Activated CD8-positive, alpha-beta memory T cell treated with anti-CD3 and anti-CD28 coated beads, Interleukin-2, amount 50 U/mL, for 24 hours (primary cell): ENCODE measurements around the gene BEST4.
"Not testable (repeated sequence)": the region's sequence is repeated elsewhere in the genome, so short reads cannot be mapped to it uniquely, and the experiment has no call there.

ENCODE experiments used
- DNase-seq: peaks from one replicate; pipeline ENCODE4 v3.0.0-alpha.2; 2020; ENCODE audit errors: extremely low read depth

The BEST4 gene

GRCh38 chr1:44819608-44820327 is 31.8 kb upstream of the BEST4 start:
- DNase-seq = peak; percentile 81

GRCh38 chr1:44819196-44819607 is 31.2 kb upstream of the BEST4 start:
- DNase-seq = no peak

GRCh38 chr1:44817771-44818495 is 30.0 kb upstream of the BEST4 start:
- no peak for DNase-seq

GRCh38 chr1:44817307-44817706 is 29.3 kb upstream of the BEST4 start:
- DNase-seq = no peak

- DNase-seq = not testable (repeated sequence)
Observed at GRCh38 chr1:44815926-44816325, 28.0 kb upstream of the BEST4 start.

GRCh38 chr1:44812822-44813543 is 25.0 kb upstream of the BEST4 start:
- no peak for DNase-seq

GRCh38 chr1:44811234-44811633 is 23.3 kb upstream of the BEST4 start:
- no peak for DNase-seq

- not testable (repeated sequence) for DNase-seq
Observed at GRCh38 chr1:44810762-44811105, 22.8 kb upstream of the BEST4 start.

- no peak for DNase-seq
Observed at GRCh38 chr1:44810101-44810761, 22.3 kb upstream of the BEST4 start.

GRCh38 chr1:44808938-44809917 is 21.3 kb upstream of the BEST4 start:
- peak; percentile 82 for DNase-seq

GRCh38 chr1:44808063-44808937 is 20.3 kb upstream of the BEST4 start, which contains the start of gene BTBD19:
TSS of gene BTBD19 (plus strand) at chr1:44808523. CDS start at chr1:44808821, 298 bp downstream.
- DNase-seq = no peak

- peak; percentile 79 for DNase-seq
Observed at GRCh38 chr1:44807364-44808062, 19.5 kb upstream of the BEST4 start.

GRCh38 chr1:44806704-44807363 is 18.9 kb upstream of the BEST4 start, which contains the start of gene DYNLT4:
TSS of gene DYNLT4 (minus strand) at chr1:44807351. CDS start at chr1:44806668, 683 bp downstream.
- no peak for DNase-seq

- DNase-seq = no peak
Observed at GRCh38 chr1:44806025-44806703, 18.2 kb upstream of the BEST4 start.

GRCh38 chr1:44805311-44806024 is 17.5 kb upstream of the BEST4 start:
- no peak for DNase-seq

GRCh38 chr1:44803312-44804095 is 15.5 kb upstream of the BEST4 start:
- no peak for DNase-seq

GRCh38 chr1:44803062-44803311 is 15.0 kb upstream of the BEST4 start:
- DNase-seq = no peak
